ENCODE results near the gene RABGAP1L.
"Not testable (repeated sequence)": the region's sequence is repeated elsewhere in the genome, so short reads cannot be mapped to it uniquely, and the experiment has no call there.

Gene RABGAP1L

DNA sequence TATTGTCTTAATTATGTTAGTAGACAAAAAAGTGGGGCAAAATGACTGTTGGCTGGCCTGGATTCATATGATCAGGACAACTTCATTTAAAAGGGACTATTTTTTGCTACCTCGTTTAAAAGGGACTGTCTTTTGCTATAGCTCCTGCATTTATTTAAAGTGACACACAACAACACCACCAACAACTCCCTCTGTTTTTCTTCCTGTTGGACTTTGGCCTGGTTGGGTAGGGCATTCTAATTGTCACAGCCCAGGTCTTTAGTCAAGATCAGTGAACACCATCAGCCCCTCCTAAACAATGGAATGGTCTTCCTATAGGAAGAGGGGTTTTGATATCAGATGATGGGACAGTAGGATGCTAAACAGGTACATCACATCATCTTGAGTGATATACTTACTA is 530.2 kb downstream of the RABGAP1L start:
- H3K27me3 ChIP-seq = no peaks in the 10 kb centered on the region
- H3K9me3 ChIP-seq = no peaks in the 10 kb centered on the region
- no peaks in the 10 kb centered on the region for H3K4me1 ChIP-seq
- TF ChIP-seq, protein P1, sequence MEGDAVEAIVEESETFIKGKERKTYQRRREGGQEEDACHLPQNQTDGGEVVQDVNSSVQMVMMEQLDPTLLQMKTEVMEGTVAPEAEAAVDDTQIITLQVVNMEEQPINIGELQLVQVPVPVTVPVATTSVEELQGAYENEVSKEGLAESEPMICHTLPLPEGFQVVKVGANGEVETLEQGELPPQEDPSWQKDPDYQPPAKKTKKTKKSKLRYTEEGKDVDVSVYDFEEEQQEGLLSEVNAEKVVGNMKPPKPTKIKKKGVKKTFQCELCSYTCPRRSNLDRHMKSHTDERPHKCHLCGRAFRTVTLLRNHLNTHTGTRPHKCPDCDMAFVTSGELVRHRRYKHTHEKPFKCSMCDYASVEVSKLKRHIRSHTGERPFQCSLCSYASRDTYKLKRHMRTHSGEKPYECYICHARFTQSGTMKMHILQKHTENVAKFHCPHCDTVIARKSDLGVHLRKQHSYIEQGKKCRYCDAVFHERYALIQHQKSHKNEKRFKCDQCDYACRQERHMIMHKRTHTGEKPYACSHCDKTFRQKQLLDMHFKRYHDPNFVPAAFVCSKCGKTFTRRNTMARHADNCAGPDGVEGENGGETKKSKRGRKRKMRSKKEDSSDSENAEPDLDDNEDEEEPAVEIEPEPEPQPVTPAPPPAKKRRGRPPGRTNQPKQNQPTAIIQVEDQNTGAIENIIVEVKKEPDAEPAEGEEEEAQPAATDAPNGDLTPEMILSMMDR (IDR thresholded peaks at IDR 0.05; ENCODE audit: low read depth, low read length) = no peak
- no peaks in the 10 kb centered on the region for H3K36me3 ChIP-seq
- no peak for DNase-seq
- no peak overlapping the region for H3K4me3 ChIP-seq (ENCODE audit: low read depth, low read length)

DNA sequence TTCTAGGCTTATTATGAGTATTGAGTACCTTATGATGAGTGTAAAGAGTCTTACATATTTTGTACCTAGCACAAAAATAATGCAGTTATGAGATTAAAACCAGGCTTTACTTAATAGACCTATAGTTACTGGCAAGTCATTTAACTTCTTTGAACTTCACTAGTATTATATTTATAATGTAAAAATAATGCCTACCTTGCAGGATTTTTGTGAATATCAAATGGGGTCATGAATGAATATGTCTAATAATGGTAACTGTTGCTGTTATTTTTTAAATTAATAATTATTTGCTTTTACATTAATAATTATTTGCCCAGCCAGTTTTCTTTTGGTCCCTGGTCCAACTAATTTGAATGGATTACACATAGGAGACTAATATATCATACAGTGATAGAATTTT is 530.9 kb downstream of the RABGAP1L start:
- Histone ChIP-seq H3K27me3 (no peaks in the 10 kb centered on the region), H3K36me3 (no peaks in the 10 kb centered on the region), H3K9me3 (no peaks in the 10 kb centered on the region), H3K4me1 (no peaks in the 10 kb centered on the region), H3K4me3 (ENCODE audit: low read depth, low read length) (no peak overlapping the region)
- DNase-seq = no peak
- TF ChIP-seq, protein P1 (IDR thresholded peaks at IDR 0.05; ENCODE audit: low read depth, low read length) = no peak

- H3K4me3 ChIP-seq (ENCODE audit: low read depth, low read length) = no peak overlapping the region
- no peaks in the 10 kb centered on the region for H3K4me1 ChIP-seq
Measured at GRCh38 chr1:174692313-174692712, 533.0 kb downstream of the RABGAP1L start.

DNA sequence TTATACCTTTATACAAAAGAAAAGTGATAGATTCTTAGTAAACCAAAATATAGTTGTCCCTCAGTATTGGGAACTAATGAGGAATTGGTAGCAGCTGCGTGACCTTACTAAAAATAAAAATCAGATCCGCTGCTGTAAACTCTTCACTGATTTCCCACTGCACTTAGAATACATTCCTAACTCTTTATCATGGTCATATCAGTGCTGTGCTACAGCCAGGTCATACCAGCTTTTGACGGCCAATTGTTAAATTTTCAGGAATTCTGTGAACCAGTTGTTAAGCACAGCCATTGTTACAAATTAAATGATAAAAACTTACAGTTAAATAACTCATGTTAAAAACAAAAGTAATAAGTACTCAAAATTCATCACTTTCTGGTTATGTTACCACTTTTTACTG is 533.8 kb downstream of the RABGAP1L start:
- no peak for DNase-seq
- H3K36me3 ChIP-seq = no peaks in the 10 kb centered on the region
- TF ChIP-seq, protein P1 (IDR thresholded peaks at IDR 0.05; ENCODE audit: low read depth, low read length) = no peak
- H3K27me3 ChIP-seq = no peaks in the 10 kb centered on the region
- H3K9me3 ChIP-seq = no peaks in the 10 kb centered on the region
- no peaks in the 10 kb centered on the region for H3K4me1 ChIP-seq
- H3K4me3 ChIP-seq (ENCODE audit: low read depth, low read length) = no peak overlapping the region

More at GRCh38 chr1:174692313-174692712, 533.0 kb downstream of the RABGAP1L start:
- no peak for DNase-seq
- H3K36me3 ChIP-seq = no peaks in the 10 kb centered on the region
- TF ChIP-seq, protein P1 (IDR thresholded peaks at IDR 0.05; ENCODE audit: low read depth, low read length) = 0 out of 2 replicates have a peak, but pooled peaks have one; percentile 12
- H3K9me3 ChIP-seq = no peaks in the 10 kb centered on the region
- no peaks in the 10 kb centered on the region for H3K27me3 ChIP-seq

DNA sequence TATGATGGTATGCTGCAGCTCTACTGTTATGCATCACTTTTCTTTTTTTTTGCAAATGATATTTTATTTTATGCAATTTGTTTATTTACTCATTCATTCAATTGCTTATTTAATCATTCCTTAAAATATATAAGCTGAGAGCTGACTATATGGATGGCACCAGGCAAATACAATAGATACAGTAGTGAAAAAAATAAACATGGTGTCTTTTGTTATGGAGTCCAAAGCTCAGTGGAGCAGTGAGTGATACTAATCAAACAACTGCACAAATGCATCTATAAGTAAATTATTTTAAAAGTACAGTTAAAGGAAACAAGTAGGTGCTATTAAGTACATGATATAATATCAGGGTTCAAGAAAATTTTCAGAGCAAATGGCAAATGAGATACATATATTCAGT is 534.2 kb downstream of the RABGAP1L start:
- DNase-seq; H3K27me3 ChIP-seq; H3K36me3 ChIP-seq; H3K4me3 ChIP-seq (ENCODE audit: low read depth, low read length); H3K4me1 ChIP-seq; H3K9me3 ChIP-seq: not testable (repeated sequence)

DNA sequence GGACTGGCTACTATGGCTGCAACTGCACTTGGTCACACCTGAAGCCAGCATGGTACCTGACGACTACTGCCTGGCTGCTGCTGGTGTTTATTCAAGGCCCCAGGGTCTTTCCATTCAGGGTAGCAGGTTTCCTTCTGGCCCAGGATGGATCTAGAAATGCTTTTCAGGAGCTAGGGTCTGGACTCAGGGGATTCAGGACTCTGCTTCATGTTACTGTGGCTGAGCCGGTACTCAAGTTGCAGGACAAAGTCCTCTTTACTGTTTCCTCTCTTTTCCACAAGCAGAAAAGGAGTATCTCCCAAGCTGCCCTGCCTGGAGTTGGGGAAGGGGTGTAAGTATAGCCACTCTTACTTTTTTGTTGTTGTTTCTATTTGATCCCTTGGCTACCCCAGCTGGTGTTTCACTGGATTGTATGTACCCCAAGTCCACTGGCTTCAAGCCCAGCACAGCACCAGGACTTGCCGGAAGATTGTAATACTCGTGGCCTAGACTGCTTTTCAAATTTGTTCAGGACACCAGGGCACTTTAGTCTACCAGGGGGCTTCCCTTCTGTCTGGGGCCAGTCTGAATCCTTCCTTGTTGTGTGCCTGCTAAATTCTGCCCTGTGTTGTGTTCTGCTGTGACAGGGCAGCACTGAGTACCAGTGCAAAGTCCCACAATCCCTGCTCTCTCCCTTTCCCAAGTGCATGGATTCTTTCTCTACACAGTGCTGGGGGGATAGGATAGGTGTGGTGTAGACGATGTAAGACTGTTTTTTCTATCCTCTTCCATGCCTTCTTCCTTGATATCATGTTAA is 536.9 kb downstream of the RABGAP1L start:
- no peaks in the 10 kb centered on the region for H3K27me3 ChIP-seq
- no peak for DNase-seq
- no peaks in the 10 kb centered on the region for H3K36me3 ChIP-seq
- H3K4me3 ChIP-seq (ENCODE audit: low read depth, low read length) = no peak overlapping the region
- TF ChIP-seq, protein P1 (IDR thresholded peaks at IDR 0.05; ENCODE audit: low read depth, low read length) = no peak
- H3K4me1 ChIP-seq = no peaks in the 10 kb centered on the region
- H3K9me3 ChIP-seq = no peaks in the 10 kb centered on the region

Measured in BE2C (cell line).